Endothelial cell of umbilical vein (primary cell): ENCODE data around the gene ATF1. TPM values are rescaled to one million over a fixed set of nuclear protein-coding genes. Genes with fewer than 3 reads are reported as not detected.

Experiments
- BruUV-seq: library from RNA; stranded (reverse); fragments of 400-500 nt; replicated peaks from 2 replicates; lab custom pipeline; 2021; lab: Mats Ljungman, UMichigan
- CTCF ChIA-PET: fragments of 300-600, 350-600 bp; sonication (Branson Sonifier 250); formaldehyde crosslinking; loops from one replicate; lab custom pipeline; 2021; ENCODE audit warnings: antibody characterized with exemption, inconsistent platforms; lab: Charles Lee
- POLR2A ChIA-PET: fragments of 300-600, 350-600 bp; sonication (Branson Sonifier 250); formaldehyde crosslinking; loops from one replicate; lab custom pipeline; 2021; ENCODE audit warnings: antibody characterized with exemption, inconsistent platforms; lab: Charles Lee
- DNase-seq: peaks from one replicate; pipeline ENCODE4 v3.0.0-alpha.2; 2011; ENCODE audit warnings: low read depth, low spot score
- FAIRE-seq: peaks from 2 replicates; lab custom pipeline; 2011; peaks lifted over from hg19 to GRCh38; lab: Jason Lieb, UNC
- H2AFZ ChIP-seq: 2 replicates; pipeline ENCODE4 v1.6.0; 2012; ENCODE audit warnings: low read depth, low read length, control low read depth, inconsistent platforms
- H3K27ac ChIP-seq: 2 replicates; pipeline ENCODE4 v1.5.1; 2011; ENCODE audit warnings: low read depth, mild to moderate bottlenecking, control low read depth, low read length, moderate library complexity; ENCODE audit not compliant: insufficient read depth
- H3K27me3 ChIP-seq, 2 experiments: 2 replicates each; pipeline versions ENCODE4 v1.6.0 to v1.6.1; 2011; ENCODE audit warnings: low read length in 2 of 2, mixed read lengths in 1 of 2; ENCODE audit not compliant: control insufficient read depth in 2 of 2, insufficient read depth in 2 of 2
- H3K36me3 ChIP-seq, 2 experiments: 2 replicates in 1 of 2; 3 replicates in 1 of 2; pipeline ENCODE4 v1.5.1; 2011; ENCODE audit warnings: low read length in 2 of 2, mild to moderate bottlenecking in 1 of 2, moderate library complexity in 1 of 2; ENCODE audit not compliant: control insufficient read depth in 2 of 2, insufficient read depth in 2 of 2; ENCODE audit errors: extremely low read depth in 1 of 2
- H3K4me1 ChIP-seq: 3 replicates; pipeline ENCODE4 v1.5.1; 2011; ENCODE audit warnings: mild to moderate bottlenecking, low read length; ENCODE audit not compliant: control insufficient read depth, insufficient read depth; ENCODE audit errors: extremely low read depth
- H3K4me2 ChIP-seq: 2 replicates; pipeline ENCODE4 v1.6.1; 2011; ENCODE audit warnings: low read length, control low read depth, mixed read lengths; ENCODE audit not compliant: insufficient read depth
- H3K4me3 ChIP-seq, 3 experiments: fragments of 200-600 bp in 1 of 3; sonication (generic), shearing (Covaris generic) in 1 of 3; replicated peaks in 1 of 3; 2 replicates each; pipeline ENCODE4 v1.5.1; 2011 to 2016; ENCODE audit warnings: control low read depth in 3 of 3, low read length in 3 of 3, mild to moderate bottlenecking in 2 of 3, inconsistent platforms in 1 of 3, low read depth in 1 of 3, moderate library complexity in 1 of 3; ENCODE audit not compliant: insufficient read depth in 1 of 3
- H3K79me2 ChIP-seq: 2 replicates; pipeline ENCODE4 v1.6.0; 2012; ENCODE audit warnings: low read length, inconsistent platforms; ENCODE audit not compliant: control insufficient read depth, insufficient read depth
- H3K9ac ChIP-seq: replicated peaks from 2 replicates; pipeline ENCODE3; 2011; ENCODE audit warnings: low read length, control low read depth; ENCODE audit not compliant: insufficient read depth; ENCODE audit errors: extremely low read depth
- H3K9me1 ChIP-seq: replicated peaks from 3 replicates; pipeline ENCODE4 v1.6.0; 2011; ENCODE audit warnings: mild to moderate bottlenecking, low read length; ENCODE audit not compliant: control insufficient read depth, insufficient read depth; ENCODE audit errors: extremely low read depth
- H3K9me3 ChIP-seq: replicated peaks from 2 replicates; pipeline ENCODE4 v1.5.1; 2012; ENCODE audit warnings: low read length, inconsistent platforms; ENCODE audit not compliant: control insufficient read depth, insufficient read depth
- H4K20me1 ChIP-seq: replicated peaks from 2 replicates; pipeline ENCODE3; 2011; ENCODE audit warnings: mild to moderate bottlenecking, low read length; ENCODE audit not compliant: control insufficient read depth, insufficient read depth; ENCODE audit errors: extremely low read depth
- CTCF ChIP-seq, 2 donors: IDR thresholded peaks; 1 replicate in 1 of 2; 2 replicates in 1 of 2; pipeline ENCODE4 v1.5.1; 2011; ENCODE audit warnings: low read length in 2 of 2, mild to moderate bottlenecking in 2 of 2, moderate library complexity in 2 of 2, control low read depth in 1 of 2, inconsistent platforms in 1 of 2, low read depth in 1 of 2; ENCODE audit not compliant: insufficient read depth in 1 of 2; ENCODE audit errors: extremely low read depth in 1 of 2
- EZH2 ChIP-seq: IDR thresholded peaks from 2 replicates; pipeline ENCODE4 v1.6.1; 2012; ENCODE audit warnings: borderline replicate concordance, low read depth, mild to moderate bottlenecking, moderate library complexity, low read length, inconsistent platforms; ENCODE audit not compliant: severe bottlenecking
- GATA2 ChIP-seq: IDR thresholded peaks from 2 replicates; pipeline ENCODE4 v1.7.0; 2011; ENCODE audit warnings: low read depth, mild to moderate bottlenecking, moderate library complexity, mixed read lengths, low read length; ENCODE audit not compliant: insufficient read length, insufficient read depth
- JUN ChIP-seq: IDR thresholded peaks from 2 replicates; pipeline ENCODE4 v1.6.1; 2011; ENCODE audit warnings: borderline replicate concordance, low read depth; ENCODE audit not compliant: insufficient read length, insufficient read depth
- MAX ChIP-seq: IDR thresholded peaks from 2 replicates; pipeline ENCODE4 v1.6.1; 2011; ENCODE audit not compliant: insufficient read depth, insufficient read length
- MYC ChIP-seq: IDR thresholded peaks from one replicate; pipeline ENCODE4 v1.6.1; 2011; ENCODE audit warnings: mild to moderate bottlenecking, low read depth, low read length
- POLR2A ChIP-seq: IDR thresholded peaks from 2 replicates; pipeline ENCODE4 v1.6.1; 2012; ENCODE audit warnings: low read depth, mild to moderate bottlenecking, control low read depth, low read length
- POLR2AphosphoS5 ChIP-seq: IDR thresholded peaks from 2 replicates; pipeline ENCODE4 v1.6.1; 2012; ENCODE audit warnings: low read depth, mild to moderate bottlenecking, control low read depth, low read length, moderate library complexity; ENCODE audit not compliant: insufficient read depth
- dilution Hi-C: fragments of 300-500 bp; cut with MboI; formaldehyde crosslinking; loops from one replicate; pipeline ENCODE4 v1.15.0; 2019; ENCODE audit warnings: low sequenced_read_pairs; ENCODE audit not compliant: extremely low pct_ligation_motif_present
- intact Hi-C: fragments of 100-400 bp; cut with micrococcal nuclease; formaldehyde crosslinking; loops from one replicate; pipeline ENCODE4 v1.10.0; 2022
- polyA plus RNA-seq, 4 experiments: library from polyadenylated mRNA; depleted of rRNA in 3 of 4; stranded (reverse) in 3 of 4; unstranded in 1 of 4; fragments of >200 nt; gene quantifications; 2 replicates each; pipeline versions ENCODE4 v1.2.1 to v1.2.3, GENCODE V29; 2011 to 2012; ENCODE audit warnings: missing spikeins in 1 of 4
- total RNA-seq: library from RNA; stranded (reverse); gene quantifications from 2 replicates; pipeline ENCODE4 v1.2.3, GENCODE V29; 2021

Gene ATF1
- total and polyA plus RNA-seq, 2 donors (not counting 3 experiments of a cell fraction or from before 2014, with no cell fraction given), result 14.5 to 26.7 TPM

- H3K79me2 ChIP-seq, result peaks cover 24% of the 10 kb centered on the region
- FAIRE-seq, result no peak
- dilution Hi-C loops, result no loop called here
Measured at GRCh38 chr12:50775251-50775650, 11.3 kb downstream of the ATF1 start.

GRCh38 chr12:50776749-50777728 lies 13.1 kb downstream of the ATF1 start:
- ChIA-PET POLR2A (interaction anchor here (0.7 kb wide), 1 partner anchor 19 kb away, joined by 6 read pairs; no protein-coding TSS in a partner anchor), CTCF (interaction anchor here (1.0 to 3.8 kb wide), 5 partner anchors 9 to 49 kb away, joined by 3 to 32 read pairs (median 4); no protein-coding TSS in a partner anchor)
- TF ChIP-seq POLR2A, result no peak
- no peak for TF ChIP-seq EZH2
- no peak for TF ChIP-seq MAX
- TF ChIP-seq MYC, result no peak
- TF ChIP-seq CTCF (IDR thresholded peaks at IDR 0.05; ENCODE audit: extremely low read depth in 1 of 2, insufficient read depth in 1 of 2, low read depth in 1 of 2, low read length in 2 of 2), result no peak
- no peak for TF ChIP-seq POLR2AphosphoS5
- TF ChIP-seq JUN, result no peak
- TF ChIP-seq GATA2, result no peak
- Histone ChIP-seq H3K4me3 (no peak overlapping the region), H2AFZ (no peak overlapping the region), H4K20me1 (no peaks in the 10 kb centered on the region), H3K9me3 (no peaks in the 10 kb centered on the region), H3K9ac (no peak overlapping the region), H3K4me1 (no peaks in the 10 kb centered on the region), H3K4me2 (no peak overlapping the region), H3K9me1 (no peaks in the 10 kb centered on the region), H3K27ac (no peak overlapping the region), H3K79me2 (peaks cover 22% of the 10 kb centered on the region), H3K27me3 (no peaks in the 10 kb centered on the region), H3K36me3 (peaks cover 0 to 2% of the 10 kb centered on the region in 2 experiments)
- dilution Hi-C loops (no loop called here), intact Hi-C loops (no loop called here)
- FAIRE-seq, result no peak
- no peak for DNase-seq
- no TSS peak for BruUV-seq

More at GRCh38 chr12:50775251-50775650, 11.3 kb downstream of the ATF1 start:
- Histone ChIP-seq H3K9ac (no peak overlapping the region), H3K4me1 (no peaks in the 10 kb centered on the region), H3K4me3 (no peak overlapping the region), H3K4me2 (no peak overlapping the region), H3K36me3 (no peaks in the 10 kb centered on the region), H3K27ac (no peak overlapping the region), H3K9me1 (no peaks in the 10 kb centered on the region), H4K20me1 (no peaks in the 10 kb centered on the region), H2AFZ (no peak overlapping the region), H3K9me3 (no peaks in the 10 kb centered on the region), H3K27me3 (no peaks in the 10 kb centered on the region)
- POLR2A ChIA-PET, result no interaction called here
- DNase-seq, result no peak
- intact Hi-C loops, result no loop called here
- no peak for TF ChIP-seq JUN
- no peak for TF ChIP-seq GATA2
- TF ChIP-seq POLR2A, result no peak
- BruUV-seq, result no TSS peak
- CTCF ChIA-PET, result interaction anchor here (3.8 kb wide), 1 partner anchor 10 kb away, joined by 32 read pairs; no protein-coding TSS in a partner anchor
